AG09319 (cell line): Measurements from ENCODE around the gene VAMP8.

Source experiments
- DNase-seq: peaks from one replicate; pipeline ENCODE4 v3.0.0-alpha.2; 2010; ENCODE audit warnings: low read depth; ENCODE audit errors: extremely low read depth
- CTCF ChIP-seq: IDR thresholded peaks from 2 replicates; pipeline ENCODE4 v1.5.1; 2011; ENCODE audit warnings: low read depth, mild to moderate bottlenecking, inconsistent platforms, low read length, moderate library complexity

The VAMP8 gene

GRCh38 chr2:85597241-85597640, 19.9 kb downstream of the VAMP8 start:
- DNase-seq = no peak
- no peak for TF ChIP-seq CTCF

- TF ChIP-seq CTCF = no peak
- no peak for DNase-seq
Measured at GRCh38 chr2:85598594-85599340, 21.4 kb downstream of the VAMP8 start.

GRCh38 chr2:85599468-85600234, 22.3 kb downstream of the VAMP8 start:
- DNase-seq = no peak
- TF ChIP-seq CTCF = no peak

- DNase-seq = no peak
- no peak for TF ChIP-seq CTCF
Measured at GRCh38 chr2:85600235-85600575, 22.8 kb downstream of the VAMP8 start.

GRCh38 chr2:85600951-85601770, 23.8 kb downstream of the VAMP8 start:
- DNase-seq = no peak
- no peak for TF ChIP-seq CTCF

GRCh38 chr2:85601771-85602475, 24.5 kb downstream of the VAMP8 start:
- DNase-seq = no peak
- TF ChIP-seq CTCF = no peak
